ENCODE data around the gene ATXN2. TPM values are rescaled to one million over a fixed set of nuclear protein-coding genes. Genes with fewer than 3 reads are reported as not detected.

Gene ATXN2, protein sequence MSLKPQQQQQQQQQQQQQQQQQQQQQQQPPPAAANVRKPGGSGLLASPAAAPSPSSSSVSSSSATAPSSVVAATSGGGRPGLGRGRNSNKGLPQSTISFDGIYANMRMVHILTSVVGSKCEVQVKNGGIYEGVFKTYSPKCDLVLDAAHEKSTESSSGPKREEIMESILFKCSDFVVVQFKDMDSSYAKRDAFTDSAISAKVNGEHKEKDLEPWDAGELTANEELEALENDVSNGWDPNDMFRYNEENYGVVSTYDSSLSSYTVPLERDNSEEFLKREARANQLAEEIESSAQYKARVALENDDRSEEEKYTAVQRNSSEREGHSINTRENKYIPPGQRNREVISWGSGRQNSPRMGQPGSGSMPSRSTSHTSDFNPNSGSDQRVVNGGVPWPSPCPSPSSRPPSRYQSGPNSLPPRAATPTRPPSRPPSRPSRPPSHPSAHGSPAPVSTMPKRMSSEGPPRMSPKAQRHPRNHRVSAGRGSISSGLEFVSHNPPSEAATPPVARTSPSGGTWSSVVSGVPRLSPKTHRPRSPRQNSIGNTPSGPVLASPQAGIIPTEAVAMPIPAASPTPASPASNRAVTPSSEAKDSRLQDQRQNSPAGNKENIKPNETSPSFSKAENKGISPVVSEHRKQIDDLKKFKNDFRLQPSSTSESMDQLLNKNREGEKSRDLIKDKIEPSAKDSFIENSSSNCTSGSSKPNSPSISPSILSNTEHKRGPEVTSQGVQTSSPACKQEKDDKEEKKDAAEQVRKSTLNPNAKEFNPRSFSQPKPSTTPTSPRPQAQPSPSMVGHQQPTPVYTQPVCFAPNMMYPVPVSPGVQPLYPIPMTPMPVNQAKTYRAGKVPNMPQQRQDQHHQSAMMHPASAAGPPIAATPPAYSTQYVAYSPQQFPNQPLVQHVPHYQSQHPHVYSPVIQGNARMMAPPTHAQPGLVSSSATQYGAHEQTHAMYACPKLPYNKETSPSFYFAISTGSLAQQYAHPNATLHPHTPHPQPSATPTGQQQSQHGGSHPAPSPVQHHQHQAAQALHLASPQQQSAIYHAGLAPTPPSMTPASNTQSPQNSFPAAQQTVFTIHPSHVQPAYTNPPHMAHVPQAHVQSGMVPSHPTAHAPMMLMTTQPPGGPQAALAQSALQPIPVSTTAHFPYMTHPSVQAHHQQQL
- polyA plus RNA-seq (2013, experiment 1 of 2), result 58.3 TPM
- polyA plus RNA-seq (2013, experiment 2 of 2), result 50.3 TPM

- 0% methylated on average over 54 of the region's 119 CpGs for WGBS
- Histone ChIP-seq H3K14ac (ENCODE audit: low read length in 2 of 2) (peak within 1 kb of the TSS; percentile 83 to 91), H2BK5ac (ENCODE audit: low read depth, low read length, poor library complexity, severe bottlenecking) (peak within 1 kb of the TSS; percentile 100), H3K27ac (ENCODE audit: low read length, poor library complexity, severe bottlenecking) (peak within 1 kb of the TSS; percentile 84), H3K4ac (ENCODE audit: low read depth in 1 of 2, low read length in 2 of 2) (peak within 1 kb of the TSS; percentile 96 to 99), H3K79me1 (replicated peaks; ENCODE audit: low read length, poor library complexity, severe bottlenecking) (peaks cover 12% of the 10 kb centered on the region), H2BK15ac (ENCODE audit: low read depth, poor library complexity, severe bottlenecking) (peak within 1 kb of the TSS; percentile 100), H2BK12ac (ENCODE audit: low read length in 2 of 2) (peak within 1 kb of the TSS; percentile 40 to 54), H3K9ac (ENCODE audit: low read length) (peak within 1 kb of the TSS; percentile 98), H4K91ac (ENCODE audit: low read length) (peak within 1 kb of the TSS; percentile 100), H3K9me3 (ENCODE audit: control insufficient read depth, low read length) (no peaks in the 10 kb centered on the region), H3K4me2 (ENCODE audit: low read length, poor library complexity, severe bottlenecking) (peak within 1 kb of the TSS; percentile 91), H3K27me3 (ENCODE audit: control insufficient read depth in 1 of 2, insufficient read depth in 1 of 2, low read length in 2 of 2) (no peaks in the 10 kb centered on the region), H3K4me1 (ENCODE audit: control insufficient read depth, insufficient read depth, low read depth, low read length) (peaks cover 10% of the 10 kb centered on the region), H3K36me3 (ENCODE audit: control insufficient read depth in 1 of 2, insufficient read depth in 2 of 2, low read depth in 1 of 2, low read length in 2 of 2) (no peaks in the 10 kb centered on the region), H3K18ac (ENCODE audit: low read depth in 1 of 2, low read length in 2 of 2) (peak within 1 kb of the TSS; percentile 98), H2BK120ac (ENCODE audit: low read depth, low read length) (peak within 1 kb of the TSS; percentile 100), H2AFZ (ENCODE audit: low read depth, low read length) (peak within 1 kb of the TSS; percentile 83), H3K4me3 (ENCODE audit: insufficient read depth in 1 of 2, low read depth in 1 of 2, low read length in 2 of 2) (peak within 1 kb of the TSS; percentile 96 to 100), H3K23ac (ENCODE audit: low read length in 2 of 2) (peak within 1 kb of the TSS; percentile 51 to 100), H4K8ac (ENCODE audit: low read length) (peak within 1 kb of the TSS; percentile 98), H2AK5ac (ENCODE audit: low read length, severe bottlenecking) (no peak within 1 kb of the TSS)
- DNase-seq, result peak; percentile 71
These were observed at the start of gene ATXN2 for GRCh38 chr12:111598637-111599452. Gene ATXN2, minus strand, starts transcription at chr12:111599315. Its CDS starts 281 bp downstream, at chr12:111599034.

DNA sequence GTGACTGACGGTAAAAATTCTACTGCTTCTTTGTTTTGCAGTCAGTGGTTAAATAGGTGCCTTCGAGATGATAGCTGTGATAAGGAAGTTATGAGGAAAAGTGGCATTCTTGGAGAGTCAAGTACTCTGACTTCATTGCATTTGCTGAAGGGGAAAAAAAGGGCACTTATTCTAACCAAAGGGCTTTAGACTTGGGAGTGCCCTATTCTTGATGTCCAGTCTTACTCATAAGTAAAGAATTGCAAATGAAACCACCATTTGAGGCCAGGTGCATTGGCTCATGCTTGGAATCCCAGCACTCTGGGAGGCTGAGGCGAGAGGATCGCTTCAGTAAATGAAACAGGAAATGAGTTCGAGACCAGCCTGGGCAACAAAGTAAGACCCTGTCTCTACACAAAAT lies 46.3 kb upstream of the ATXN2 start:
- Histone ChIP-seq H3K4ac (ENCODE audit: low read depth in 1 of 2, low read length in 2 of 2) (no peak overlapping the region), H3K79me1 (replicated peaks; ENCODE audit: low read length, poor library complexity, severe bottlenecking) (peaks cover 13% of the 10 kb centered on the region), H3K9ac (ENCODE audit: low read length) (no peak overlapping the region), H4K8ac (ENCODE audit: low read length) (no peak overlapping the region), H2AFZ (ENCODE audit: low read depth, low read length) (no peak overlapping the region), H2BK12ac (ENCODE audit: low read length in 2 of 2) (no peak overlapping the region), H3K4me2 (ENCODE audit: low read length, poor library complexity, severe bottlenecking) (no peak overlapping the region), H2AK5ac (ENCODE audit: low read length, severe bottlenecking) (no peak overlapping the region), H2BK5ac (ENCODE audit: low read depth, low read length, poor library complexity, severe bottlenecking) (no peak overlapping the region), H3K23ac (ENCODE audit: low read length in 2 of 2) (no peak overlapping the region), H3K27ac (ENCODE audit: low read length, poor library complexity, severe bottlenecking) (peak overlapping the region; percentile 31), H2BK120ac (ENCODE audit: low read depth, low read length) (no peak overlapping the region), H3K27me3 (ENCODE audit: control insufficient read depth in 1 of 2, insufficient read depth in 1 of 2, low read length in 2 of 2) (no peaks in the 10 kb centered on the region), H3K4me1 (ENCODE audit: control insufficient read depth, insufficient read depth, low read depth, low read length) (peaks cover 6% of the 10 kb centered on the region), H3K4me3 (ENCODE audit: insufficient read depth in 1 of 2, low read depth in 1 of 2, low read length in 2 of 2) (no peak overlapping the region), H3K14ac (ENCODE audit: low read length in 2 of 2) (no peak overlapping the region), H3K36me3 (ENCODE audit: control insufficient read depth in 1 of 2, insufficient read depth in 2 of 2, low read depth in 1 of 2, low read length in 2 of 2) (peaks cover 40 to 68% of the 10 kb centered on the region in 2 experiments), H4K91ac (ENCODE audit: low read length) (no peak overlapping the region), H2BK15ac (ENCODE audit: low read depth, poor library complexity, severe bottlenecking) (no peak overlapping the region), H3K18ac (ENCODE audit: low read depth in 1 of 2, low read length in 2 of 2) (no peak overlapping the region), H3K9me3 (ENCODE audit: control insufficient read depth, low read length) (no peaks in the 10 kb centered on the region)
- peak; percentile 46 for DNase-seq
- WGBS, result 59% methylated on average over 5 of the region's 5 CpGs

- H3K79me1 ChIP-seq (replicated peaks; ENCODE audit: low read length, poor library complexity, severe bottlenecking), result peaks cover 16% of the 10 kb centered on the region
- H2BK120ac ChIP-seq (ENCODE audit: low read depth, low read length), result no peak overlapping the region
These were observed 44.3 kb upstream of the ATXN2 start for GRCh38 chr12:111643427-111643826.

More at GRCh38 chr12:111643427-111643826, 44.3 kb upstream of the ATXN2 start:
- no peak overlapping the region for H2BK5ac ChIP-seq (ENCODE audit: low read depth, low read length, poor library complexity, severe bottlenecking)
- H4K91ac ChIP-seq (ENCODE audit: low read length), result no peak overlapping the region
- no peak overlapping the region for H3K4ac ChIP-seq (ENCODE audit: low read depth in 1 of 2, low read length in 2 of 2)
- no peak overlapping the region for H3K23ac ChIP-seq (ENCODE audit: low read length in 2 of 2)
- H3K4me2 ChIP-seq (ENCODE audit: low read length, poor library complexity, severe bottlenecking), result no peak overlapping the region
- no peak overlapping the region for H3K4me3 ChIP-seq (ENCODE audit: insufficient read depth in 1 of 2, low read depth in 1 of 2, low read length in 2 of 2)
- 46% methylated on average over 2 of the region's 3 CpGs for WGBS
- no peaks in the 10 kb centered on the region for H3K27me3 ChIP-seq (ENCODE audit: control insufficient read depth in 1 of 2, insufficient read depth in 1 of 2, low read length in 2 of 2)
- H4K8ac ChIP-seq (ENCODE audit: low read length), result no peak overlapping the region
- H3K14ac ChIP-seq (ENCODE audit: low read length in 2 of 2), result no peak overlapping the region
- no peak overlapping the region for H2BK12ac ChIP-seq (ENCODE audit: low read length in 2 of 2)
- no peaks in the 10 kb centered on the region for H3K9me3 ChIP-seq (ENCODE audit: control insufficient read depth, low read length)
- no peak overlapping the region for H3K18ac ChIP-seq (ENCODE audit: low read depth in 1 of 2, low read length in 2 of 2)
- H3K27ac ChIP-seq (ENCODE audit: low read length, poor library complexity, severe bottlenecking), result no peak overlapping the region
- no peak overlapping the region for H2AK5ac ChIP-seq (ENCODE audit: low read length, severe bottlenecking)
- H2AFZ ChIP-seq (ENCODE audit: low read depth, low read length), result no peak overlapping the region
- H2BK15ac ChIP-seq (ENCODE audit: low read depth, poor library complexity, severe bottlenecking), result no peak overlapping the region
- H3K36me3 ChIP-seq (ENCODE audit: control insufficient read depth in 1 of 2, insufficient read depth in 2 of 2, low read depth in 1 of 2, low read length in 2 of 2), result peaks cover 34 to 61% of the 10 kb centered on the region in 2 experiments
- H3K9ac ChIP-seq (ENCODE audit: low read length), result no peak overlapping the region
- H3K4me1 ChIP-seq (ENCODE audit: control insufficient read depth, insufficient read depth, low read depth, low read length), result peaks cover 6% of the 10 kb centered on the region
- DNase-seq, result peak; percentile 75

Data from mesenchymal stem cell (in vitro differentiated cells and primary cell).